GM21737 (cell line): Measurements from ENCODE around the gene ARR3.
"Not testable (repeated sequence)": the region's sequence is repeated elsewhere in the genome, so short reads cannot be mapped to it uniquely, and the experiment has no call there.

Experiments used
- ATAC-seq: cut with Tn5 transposase; IDR thresholded peaks from one replicate; pipeline ENCODE4 v1.9.1; 2021; ENCODE audit warnings: mild to moderate bottlenecking, moderate library complexity; ENCODE audit not compliant: unreplicated experiment

Gene ARR3

DNA sequence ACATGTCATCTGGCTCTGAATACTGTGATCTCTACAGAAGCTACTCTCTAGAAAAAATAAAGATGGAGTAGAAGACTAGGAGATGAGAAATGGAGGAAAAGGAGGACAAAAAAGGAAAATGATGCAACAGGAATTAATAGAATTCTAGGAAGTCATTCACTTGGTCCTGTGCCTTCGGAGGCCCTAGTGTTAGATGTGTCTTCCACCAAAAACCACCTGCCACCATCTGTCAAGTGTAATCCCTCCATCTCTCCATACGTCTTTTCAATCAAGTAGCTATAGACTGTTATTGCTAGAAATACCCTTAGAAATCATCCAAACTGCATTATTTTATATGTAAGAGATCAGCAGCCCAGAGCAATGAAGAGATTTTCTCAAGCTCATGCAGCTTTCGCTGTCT, 10.9 kb downstream of the ARR3 start:
- ATAC-seq, result no peak

GRCh38 chrX:70280573-70280972, 12.4 kb downstream of the ARR3 start:
- ATAC-seq, result no peak

DNA sequence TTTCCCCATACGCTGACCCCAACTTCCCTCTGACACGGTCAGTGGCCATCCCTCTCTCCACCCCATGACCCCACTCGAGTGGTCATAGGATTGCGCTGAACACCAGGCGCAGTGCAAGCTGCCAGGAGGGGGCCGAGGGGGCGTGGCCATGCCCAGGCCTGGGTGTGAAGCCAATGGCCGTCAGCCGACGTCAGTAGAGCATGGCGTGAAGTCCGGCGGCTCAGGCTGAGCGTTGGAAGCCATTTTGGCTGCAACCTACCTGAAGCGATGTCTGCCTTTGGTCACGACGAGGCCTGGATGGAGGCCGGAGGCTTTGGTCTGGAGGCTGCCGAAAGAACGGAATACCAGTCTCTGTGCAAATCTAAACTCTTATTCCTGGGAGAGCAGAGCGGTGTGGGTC, 13.8 kb downstream of the ARR3 start, which contains the start of gene RAB41:
Gene RAB41, plus strand, starts transcription at position 222 of the 400 bp plus-strand sequence. Its CDS starts 46 bp downstream, at position 268.
- ATAC-seq, result no peak

GRCh38 chrX:70289168-70289792, 21.1 kb downstream of the ARR3 start:
- peak; percentile 8 for ATAC-seq

DNA sequence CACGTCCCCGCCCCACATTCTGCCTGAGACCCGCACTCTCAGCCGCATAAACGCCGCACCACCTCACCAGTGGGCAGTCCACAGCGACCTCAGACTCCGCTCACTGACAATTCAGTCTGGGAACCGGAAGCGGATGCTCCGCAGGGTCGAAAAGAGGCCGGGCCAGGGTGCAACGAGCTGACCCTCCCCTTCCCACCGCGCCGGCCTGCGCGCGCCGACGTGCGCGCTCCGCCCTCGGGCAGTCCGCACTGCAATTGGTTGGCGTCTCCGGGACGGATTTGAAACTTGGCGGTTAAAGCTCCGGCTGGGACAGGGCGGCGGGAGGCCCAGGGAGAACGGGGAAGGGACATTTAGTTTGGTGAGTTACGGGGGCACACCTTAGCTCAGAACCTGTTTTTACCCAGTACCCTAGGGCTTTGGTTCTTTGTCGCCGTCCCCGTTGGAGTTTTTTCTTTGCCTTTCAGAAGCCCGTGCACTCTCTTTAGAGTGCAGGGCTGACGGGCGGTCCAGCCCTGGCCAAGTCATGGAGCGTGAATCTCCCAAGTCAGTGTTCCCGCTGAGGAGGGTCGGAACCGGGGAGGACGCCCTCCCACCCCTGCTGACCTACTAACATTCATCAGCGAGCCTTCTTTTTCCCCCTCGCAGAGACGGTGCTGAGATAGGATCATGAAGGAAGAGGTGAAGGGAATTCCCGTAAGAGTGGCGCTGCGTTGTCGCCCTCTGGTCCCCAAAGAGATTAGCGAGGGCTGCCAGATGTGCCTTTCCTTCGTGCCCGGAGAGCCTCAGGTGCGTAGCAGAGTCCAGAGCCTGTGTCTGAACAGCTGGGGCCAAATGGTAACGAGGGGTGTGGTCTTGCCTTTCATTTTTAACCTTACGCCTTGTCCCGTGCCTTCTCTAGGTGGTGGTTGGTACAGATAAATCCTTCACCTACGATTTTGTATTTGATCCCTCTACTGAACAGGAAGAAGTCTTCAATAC, 21.9 kb downstream of the ARR3 start, which contains the start of the genes KIF4A and PDZD11:
Gene KIF4A, plus strand, starts transcription at position 312 of the 978 bp plus-strand sequence. Its CDS starts 355 bp downstream, at position 667.
Gene PDZD11, minus strand, starts transcription at position 135 of the 978 bp plus-strand sequence. CDS start 586 bp downstream, outside the sequence.
- ATAC-seq, result peak; percentile 96

GRCh38 chrX:70292788-70293187, 24.7 kb downstream of the ARR3 start:
- no peak for ATAC-seq

GRCh38 chrX:70293621-70294020, 25.5 kb downstream of the ARR3 start:
- ATAC-seq, result no peak

- no peak for ATAC-seq
Measured at GRCh38 chrX:70301716-70302115, 33.6 kb downstream of the ARR3 start.

DNA sequence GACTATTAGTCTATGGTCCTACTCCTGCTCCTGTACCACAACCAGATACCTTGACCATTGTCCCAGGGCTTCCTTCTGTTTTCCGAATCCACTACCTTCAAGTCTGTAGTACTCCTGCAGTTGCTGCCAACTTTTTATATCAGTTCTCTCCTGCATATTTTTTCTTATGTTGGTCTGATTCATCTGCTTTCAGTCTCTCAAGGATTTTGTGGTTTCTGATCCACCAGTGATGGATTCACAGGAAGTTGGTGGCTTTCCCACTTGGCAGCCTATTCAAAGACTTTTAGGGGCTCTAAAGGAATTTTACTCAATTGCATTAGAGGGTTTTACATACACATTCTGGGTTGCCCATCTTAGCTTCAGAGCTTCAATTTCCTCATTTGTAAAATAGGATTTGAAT, 45.4 kb downstream of the ARR3 start:
- no peak for ATAC-seq

- ATAC-seq, result no peak
Measured at GRCh38 chrX:70322784-70323183, 54.6 kb downstream of the ARR3 start.

DNA sequence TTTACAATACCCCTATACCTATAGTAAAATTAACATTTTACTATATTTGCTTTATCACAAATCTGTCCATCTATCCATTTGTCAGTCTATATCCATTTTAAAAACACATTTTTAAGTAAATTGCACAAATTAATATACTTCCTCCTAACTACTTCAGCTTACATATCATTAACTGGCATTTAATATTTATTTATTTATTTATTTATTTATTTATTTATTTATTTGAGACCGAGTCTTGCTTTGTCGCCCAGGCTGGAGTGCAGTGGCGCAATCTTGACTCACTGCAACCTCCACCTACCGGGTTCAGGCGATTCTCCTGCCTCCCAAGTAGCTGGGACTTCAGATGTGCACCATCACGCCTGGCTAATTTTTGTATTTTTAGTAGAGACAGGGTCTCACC, 55.5 kb downstream of the ARR3 start:
- not testable (repeated sequence) for ATAC-seq

DNA sequence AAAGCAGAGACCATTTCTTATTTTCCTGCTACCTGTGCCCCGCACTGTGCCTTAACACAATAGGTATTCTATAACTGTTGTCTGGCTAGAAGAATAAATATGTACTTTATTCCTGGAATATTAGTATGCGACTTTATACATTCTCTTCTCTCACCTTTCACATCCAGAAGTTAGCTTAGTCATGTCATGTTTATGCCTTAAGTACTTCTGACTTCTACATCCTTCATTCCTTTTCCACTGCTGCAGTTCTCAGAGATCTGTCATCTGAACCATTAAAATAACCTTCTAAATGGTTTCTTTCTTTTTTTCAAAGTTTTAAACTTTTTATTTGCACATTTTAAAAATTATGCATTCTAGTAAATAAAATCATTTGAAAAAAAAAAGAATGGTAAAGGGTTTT, 56.2 kb downstream of the ARR3 start:
- no peak for ATAC-seq

DNA sequence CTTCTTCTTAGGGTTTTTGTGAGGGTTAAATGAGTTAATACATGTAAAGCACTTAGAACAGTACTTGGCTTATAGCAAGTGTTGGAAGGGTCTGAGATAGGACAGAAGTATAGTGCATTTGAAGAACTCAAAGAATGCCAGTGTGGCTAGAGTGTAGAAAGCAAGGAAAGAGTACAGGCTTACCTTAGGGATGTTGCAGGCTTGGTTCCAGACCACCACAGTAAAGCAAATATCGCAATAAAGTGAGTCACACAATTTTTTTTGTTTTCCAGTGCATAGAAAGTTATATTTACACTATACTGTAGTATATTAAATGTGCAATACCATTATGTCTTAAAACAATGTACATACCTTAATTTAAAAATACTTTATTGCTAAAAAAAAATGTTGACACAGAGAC, 63.0 kb downstream of the ARR3 start:
- ATAC-seq, result no peak
